Measurements from ENCODE around the gene NUDCD3.

DNA sequence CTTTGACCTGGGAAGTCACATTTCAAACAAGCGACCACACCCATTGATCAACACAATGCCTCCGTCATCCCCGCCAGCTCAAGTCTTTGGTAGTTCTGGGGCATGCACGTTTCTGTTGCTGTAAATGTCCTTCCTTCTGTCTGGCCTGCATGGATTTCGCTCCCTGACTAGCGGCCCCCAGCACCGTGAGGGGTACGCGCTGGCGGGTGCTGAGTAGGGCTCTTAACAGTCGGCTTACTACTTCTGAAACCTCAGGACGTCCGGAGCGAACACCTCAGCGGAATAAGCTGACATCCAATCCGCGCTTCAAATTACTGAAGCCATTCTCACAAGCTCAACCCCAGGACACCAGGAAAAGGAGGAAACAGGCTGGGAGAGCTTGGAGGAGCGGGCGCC lies 505 bp downstream of the NUDCD3 start:
- TF ChIP-seq, protein P1, sequence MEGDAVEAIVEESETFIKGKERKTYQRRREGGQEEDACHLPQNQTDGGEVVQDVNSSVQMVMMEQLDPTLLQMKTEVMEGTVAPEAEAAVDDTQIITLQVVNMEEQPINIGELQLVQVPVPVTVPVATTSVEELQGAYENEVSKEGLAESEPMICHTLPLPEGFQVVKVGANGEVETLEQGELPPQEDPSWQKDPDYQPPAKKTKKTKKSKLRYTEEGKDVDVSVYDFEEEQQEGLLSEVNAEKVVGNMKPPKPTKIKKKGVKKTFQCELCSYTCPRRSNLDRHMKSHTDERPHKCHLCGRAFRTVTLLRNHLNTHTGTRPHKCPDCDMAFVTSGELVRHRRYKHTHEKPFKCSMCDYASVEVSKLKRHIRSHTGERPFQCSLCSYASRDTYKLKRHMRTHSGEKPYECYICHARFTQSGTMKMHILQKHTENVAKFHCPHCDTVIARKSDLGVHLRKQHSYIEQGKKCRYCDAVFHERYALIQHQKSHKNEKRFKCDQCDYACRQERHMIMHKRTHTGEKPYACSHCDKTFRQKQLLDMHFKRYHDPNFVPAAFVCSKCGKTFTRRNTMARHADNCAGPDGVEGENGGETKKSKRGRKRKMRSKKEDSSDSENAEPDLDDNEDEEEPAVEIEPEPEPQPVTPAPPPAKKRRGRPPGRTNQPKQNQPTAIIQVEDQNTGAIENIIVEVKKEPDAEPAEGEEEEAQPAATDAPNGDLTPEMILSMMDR (IDR thresholded peaks at IDR 0.05), result no peak
- no peak for TF ChIP-seq POLR2A (IDR thresholded peaks at IDR 0.05)
